Stimulated activated CD4-positive, alpha-beta T cell treated with anti-CD3 and anti-CD28 coated beads, Interleukin-15, amount 100 ng/mL, for 1 hour (primary cell): ENCODE results near the gene CLCNKB.
"Not testable (repeated sequence)": the region's sequence is repeated elsewhere in the genome, so short reads cannot be mapped to it uniquely, and the experiment has no call there.

Source experiments
- DNase-seq, 2 donors: peaks; one replicate each; pipeline ENCODE4 v3.0.0-alpha.2; 2020; ENCODE audit warnings: low read depth in 1 of 2, low spot score in 1 of 2

CLCNKB gene

DNA sequence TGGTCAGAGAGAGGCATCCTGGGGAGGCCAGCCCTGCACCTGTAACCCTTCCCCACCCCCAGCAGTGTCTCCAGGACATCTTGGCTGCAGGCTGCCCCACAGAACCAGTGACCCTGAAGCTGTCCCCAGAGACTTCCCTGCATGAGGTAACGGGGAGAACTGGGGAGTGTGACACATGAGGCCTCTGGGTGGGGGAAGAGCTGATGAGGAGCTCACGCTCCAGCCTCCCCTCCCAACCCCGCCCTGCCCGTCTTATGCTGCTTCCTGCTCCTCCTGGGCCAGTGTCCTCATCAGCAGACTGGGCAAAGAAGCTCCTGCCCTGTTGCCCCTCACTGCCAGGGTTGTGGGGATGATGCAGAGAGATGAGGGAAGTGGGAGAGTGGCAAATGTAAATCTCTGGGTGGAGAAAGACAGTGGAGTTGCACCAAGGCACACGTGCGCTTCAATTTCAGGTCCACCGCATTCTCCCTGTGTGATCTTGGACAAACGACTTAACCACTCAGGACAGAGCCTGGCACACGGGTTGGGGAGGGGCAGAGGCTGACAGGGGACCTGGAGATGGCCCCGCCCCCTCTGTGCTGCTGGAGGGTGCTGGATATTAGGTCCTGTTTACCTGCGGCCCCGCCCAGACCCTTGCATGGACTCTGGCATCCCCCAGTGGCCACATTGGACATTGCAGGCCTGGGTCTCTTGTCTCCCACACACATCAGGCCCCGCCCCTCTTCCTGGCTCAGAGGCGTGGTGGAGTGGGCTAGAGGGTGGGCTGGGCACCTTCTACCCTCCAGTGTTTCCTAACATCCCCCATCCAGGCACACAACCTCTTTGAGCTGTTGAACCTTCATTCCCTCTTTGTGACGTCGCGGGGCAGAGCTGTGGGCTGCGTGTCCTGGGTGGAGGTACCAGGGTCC lies 12.3 kb downstream of the CLCNKB start:
- peak; percentile 33 to 79 for DNase-seq

DNA sequence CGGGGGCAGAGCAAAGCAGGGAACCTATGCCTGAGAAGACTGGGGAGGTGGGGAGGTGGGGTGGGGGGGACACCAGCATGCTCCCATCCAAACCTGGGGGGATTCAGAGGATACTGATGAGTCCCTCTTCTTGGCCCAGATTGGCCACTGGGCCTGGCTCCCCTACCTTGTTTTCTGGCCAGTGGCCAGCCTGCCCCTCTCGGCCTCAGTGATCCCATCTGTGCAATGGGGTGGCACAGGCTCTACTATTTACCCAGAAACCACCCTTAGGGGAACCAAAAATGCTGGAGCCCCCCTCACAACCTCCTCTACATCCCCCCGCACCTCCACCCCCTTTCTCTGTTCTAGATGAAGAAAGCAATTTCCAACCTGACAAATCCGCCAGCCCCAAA lies 12.9 kb downstream of the CLCNKB start:
- DNase-seq: not testable (repeated sequence)

DNA sequence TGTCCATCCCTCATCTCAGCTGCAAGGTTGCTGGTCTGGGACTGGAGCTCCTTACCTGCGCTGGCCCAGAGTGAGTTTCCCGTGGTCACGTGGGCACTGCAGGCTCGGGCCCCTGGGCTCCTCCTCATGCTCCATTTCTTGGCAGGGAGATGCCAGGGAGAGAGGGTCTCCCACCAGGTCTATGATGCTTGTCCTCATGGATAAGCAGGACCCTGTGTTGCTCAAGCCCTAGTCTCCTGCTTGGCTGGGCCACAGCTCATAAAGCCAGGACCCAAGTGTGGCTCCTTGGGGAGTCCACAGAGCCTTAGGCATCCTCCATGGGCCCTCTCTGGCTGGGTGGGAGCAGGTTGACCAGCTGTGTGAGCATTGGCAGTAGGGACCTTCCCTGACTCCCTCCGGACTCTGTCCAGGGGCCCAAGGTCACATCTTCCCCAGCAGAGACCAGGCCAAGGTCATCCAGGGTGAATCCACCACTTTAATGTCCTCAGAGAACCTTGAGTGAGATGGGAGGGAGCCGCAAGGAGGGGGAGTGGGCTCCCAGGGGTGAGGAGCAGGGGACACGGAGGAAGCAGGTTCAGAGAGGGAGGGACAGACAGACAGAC lies 13.8 kb downstream of the CLCNKB start:
- not testable (repeated sequence) for DNase-seq

DNA sequence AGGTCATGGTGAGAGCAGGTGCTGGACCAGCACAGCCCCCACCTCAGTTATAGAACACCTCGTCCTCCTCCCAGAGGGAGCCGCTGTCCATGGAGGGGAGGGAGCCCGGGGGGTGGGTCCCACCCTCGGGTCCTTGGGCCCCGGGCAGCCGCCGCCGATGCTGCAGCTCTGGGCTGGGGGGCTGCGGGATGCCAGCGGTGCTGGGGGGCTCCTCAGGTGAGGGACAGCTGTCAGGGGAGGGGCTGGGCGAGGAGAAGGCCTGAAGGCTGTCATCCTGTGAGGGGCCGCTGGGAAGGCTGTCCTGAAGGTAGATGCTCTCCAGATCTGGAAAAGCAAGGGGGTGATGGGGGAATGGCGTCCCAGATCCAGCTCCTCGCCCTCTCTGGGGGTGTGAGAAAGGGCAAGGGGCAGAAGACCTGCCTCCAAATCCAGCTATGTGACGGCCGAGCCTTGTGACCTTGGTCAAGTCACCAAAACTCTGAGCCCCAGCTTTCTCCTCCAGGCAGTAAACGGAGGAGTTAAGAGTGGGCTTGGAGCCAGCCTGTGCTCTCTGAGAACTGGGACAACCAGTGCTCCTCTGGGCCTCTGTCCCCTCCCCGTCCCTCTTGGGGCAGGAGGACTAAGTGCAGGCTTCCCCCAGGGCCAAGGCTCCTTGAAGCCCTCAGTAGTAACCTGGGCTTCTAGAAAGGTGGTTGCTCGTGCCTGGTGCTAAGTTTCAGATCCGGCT lies 15.0 kb downstream of the CLCNKB start:
- not testable (repeated sequence) for DNase-seq

DNA sequence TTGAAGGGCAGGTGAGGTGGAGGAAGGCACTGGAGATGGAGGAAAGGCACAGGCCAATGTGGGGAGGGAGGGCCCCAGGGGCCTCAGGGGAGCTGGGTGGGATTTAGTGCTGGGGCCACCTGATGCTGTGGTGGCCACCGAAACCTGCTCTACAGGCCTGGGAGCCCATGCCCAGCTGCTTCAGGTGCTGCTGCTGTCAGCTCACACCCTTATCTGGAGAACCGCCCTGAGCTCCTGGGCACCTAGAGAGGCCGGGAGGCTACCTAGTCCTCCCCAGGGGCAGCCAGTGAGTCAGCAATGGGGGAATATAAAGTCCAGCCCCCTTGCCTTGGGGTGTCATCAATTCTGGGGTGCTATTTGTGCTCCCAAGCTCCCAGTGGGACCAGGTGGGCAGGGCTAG lies 17.7 kb downstream of the CLCNKB start:
- DNase-seq: no peak

DNA sequence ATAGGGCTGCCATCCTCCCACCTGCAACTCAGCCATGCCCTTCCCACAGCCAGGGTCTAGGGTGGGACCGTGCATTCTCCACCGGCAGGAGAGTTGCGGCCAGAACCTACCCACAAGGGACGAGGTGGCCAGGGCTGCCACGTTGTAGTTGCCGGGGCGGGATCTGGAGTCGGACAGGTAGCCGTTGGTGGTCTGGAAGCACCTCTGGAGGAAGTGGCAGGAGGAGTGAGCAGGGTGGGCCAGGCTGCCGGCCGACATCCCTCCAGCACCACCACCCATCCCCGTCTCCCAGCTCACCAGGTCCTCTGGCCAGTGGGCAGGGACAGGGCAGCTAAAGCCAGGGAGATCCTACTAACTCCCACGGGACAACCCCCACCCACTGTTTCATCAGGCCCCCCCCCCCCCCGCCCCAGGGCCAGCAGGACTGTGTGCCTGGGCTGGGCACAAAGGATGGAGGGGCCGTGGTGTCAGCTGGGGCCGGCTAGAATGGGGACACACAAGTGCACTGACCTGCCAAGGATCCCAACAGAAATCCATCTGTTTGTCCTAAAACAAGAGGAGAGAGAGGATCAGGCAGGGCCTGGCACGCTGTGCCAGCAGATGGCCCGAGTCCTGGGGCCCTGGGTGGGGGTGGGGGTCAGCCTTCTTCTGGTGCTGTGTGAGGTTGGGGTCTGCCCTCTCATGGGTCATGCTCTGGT lies 18.6 kb downstream of the CLCNKB start:
- not testable (repeated sequence) for DNase-seq

DNA sequence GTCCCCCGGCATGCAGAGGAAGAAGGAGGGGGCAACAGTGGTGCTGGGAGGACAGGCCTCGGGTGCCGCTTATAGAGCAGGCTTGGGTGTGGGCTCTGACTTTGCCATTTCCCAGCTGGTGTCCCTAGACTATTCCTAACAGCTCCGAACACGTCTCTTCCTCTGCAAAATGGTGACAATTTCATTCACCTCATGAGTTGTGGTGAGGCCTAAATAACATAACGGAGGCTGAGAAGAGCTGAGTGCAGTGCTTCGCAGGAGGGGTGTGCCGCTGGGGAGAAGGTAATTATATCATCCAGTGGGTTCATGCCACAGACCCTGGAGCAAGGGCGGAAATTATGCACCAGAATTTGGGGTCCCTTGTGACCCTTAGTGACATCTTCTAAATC lies 19.1 kb downstream of the CLCNKB start:
- DNase-seq: not testable (repeated sequence)

DNA sequence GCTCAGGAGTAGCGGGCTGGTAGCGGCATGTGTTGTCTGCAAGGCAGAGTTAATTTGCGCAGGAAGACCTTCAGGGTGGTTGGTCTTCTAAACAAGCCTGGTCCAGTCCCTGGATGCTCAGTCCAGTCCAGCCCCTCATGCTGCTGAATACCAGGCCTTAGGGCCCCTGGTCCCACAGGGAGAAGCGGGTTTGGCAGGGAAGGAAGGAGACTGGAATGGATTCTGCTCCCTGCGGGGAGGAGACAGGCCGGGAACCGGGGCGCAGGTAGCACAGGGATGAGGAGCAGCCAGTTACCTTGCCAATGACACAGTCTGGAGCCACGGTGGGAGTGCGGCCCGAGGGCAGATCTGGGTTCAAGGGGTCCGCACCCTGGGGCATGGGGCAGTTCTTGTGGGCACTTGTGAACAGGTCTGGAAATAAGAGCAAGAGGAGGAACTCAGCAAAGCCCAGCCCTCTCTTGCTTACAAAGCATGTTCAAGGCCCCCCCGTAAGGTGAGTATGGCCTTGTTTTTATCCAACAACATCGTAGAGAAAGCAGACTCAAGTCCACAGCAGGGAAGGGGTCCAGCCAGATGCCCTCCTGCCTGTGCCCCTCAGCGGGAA lies 19.7 kb downstream of the CLCNKB start:
- DNase-seq: no peak

DNA sequence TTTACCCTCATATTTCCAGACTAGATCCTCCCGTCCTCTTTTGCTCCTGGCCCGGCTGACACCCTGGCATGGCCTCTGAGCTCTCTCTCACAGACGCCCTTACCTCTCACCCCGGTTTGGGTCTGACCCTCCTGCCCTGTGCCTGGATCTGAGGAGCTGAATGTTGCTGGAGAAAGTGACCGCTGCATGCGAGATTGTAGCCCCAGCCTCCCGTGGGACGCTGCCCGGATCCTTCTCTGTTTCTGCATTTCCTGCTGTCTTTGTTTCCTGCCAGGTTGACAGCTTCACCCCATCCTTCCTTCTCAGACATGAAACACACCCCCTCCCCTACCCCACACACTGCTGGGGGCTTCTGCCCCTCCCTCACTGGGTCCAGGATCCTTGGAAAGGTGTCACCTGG lies 20.3 kb downstream of the CLCNKB start:
- no peak for DNase-seq

DNA sequence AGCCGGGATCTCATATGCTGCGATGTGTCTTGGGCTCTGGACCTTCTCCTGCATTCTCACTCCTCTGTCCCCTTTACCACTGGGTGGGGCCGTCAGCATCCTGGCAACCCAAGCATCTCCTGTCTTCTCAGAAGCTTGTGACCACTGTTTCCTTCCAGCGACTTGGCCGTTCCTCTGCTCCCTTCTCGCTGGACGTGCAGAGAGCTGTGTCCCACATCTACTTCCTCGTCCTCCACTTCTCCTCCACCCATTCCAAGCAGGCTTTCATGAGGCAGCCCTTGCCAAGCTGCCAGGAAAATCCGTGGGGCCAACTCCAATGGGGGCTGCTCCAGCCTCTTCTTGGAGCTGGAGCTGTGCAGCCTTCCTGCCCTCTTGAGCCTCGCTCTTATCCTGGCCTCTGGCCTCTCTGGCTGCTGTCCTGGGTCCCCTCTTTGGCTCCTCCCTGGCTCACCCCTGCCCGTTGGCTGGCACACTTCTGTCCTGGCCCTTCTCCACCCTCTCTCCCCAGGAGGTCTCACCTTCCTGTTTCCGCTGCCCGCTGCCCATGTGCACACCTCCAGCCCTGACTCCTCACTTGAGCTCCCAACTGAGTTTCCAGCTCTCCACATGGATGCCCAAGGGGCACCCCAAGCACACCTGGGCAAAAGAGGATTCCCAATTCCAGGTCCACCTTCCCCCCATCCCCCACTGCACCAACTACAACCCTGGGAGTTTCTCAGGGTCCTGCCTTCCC lies 21.1 kb downstream of the CLCNKB start:
- DNase-seq: no peak

DNA sequence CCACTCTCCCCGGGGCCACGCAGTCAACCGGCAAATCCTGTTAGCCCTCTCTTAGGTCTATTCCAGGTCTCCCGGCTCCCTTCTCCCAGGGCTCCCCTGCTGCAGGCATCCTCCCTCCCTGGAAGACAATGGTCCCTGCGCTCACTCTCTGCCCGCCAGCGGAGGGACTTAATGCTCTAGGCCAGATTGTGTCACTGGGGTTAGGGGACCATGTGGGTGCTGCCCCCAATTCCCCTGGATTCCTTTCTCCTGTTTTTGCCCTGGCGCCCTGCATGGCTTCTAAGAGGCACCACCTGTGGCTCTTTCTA lies 21.6 kb downstream of the CLCNKB start:
- DNase-seq: no peak

DNA sequence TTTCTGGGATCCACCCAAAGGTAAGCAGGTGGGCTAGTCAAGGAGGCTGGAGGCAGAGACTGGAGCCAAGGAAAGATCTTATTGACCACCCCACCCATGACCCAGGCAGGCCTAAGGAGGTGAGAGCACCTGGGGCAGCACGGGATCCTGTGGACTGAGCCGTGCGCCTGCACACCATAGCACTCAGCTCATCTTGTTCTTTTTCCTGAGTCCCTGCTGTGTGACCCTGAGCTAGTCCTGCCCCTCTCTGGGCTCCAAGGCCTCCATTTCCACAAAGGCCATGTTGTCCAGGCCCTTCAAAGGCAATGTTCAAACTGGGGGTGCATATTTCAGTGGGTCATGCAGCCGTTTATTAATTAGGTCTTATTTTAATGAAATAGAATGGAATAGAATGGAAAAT lies 22.7 kb downstream of the CLCNKB start:
- no peak for DNase-seq

DNA sequence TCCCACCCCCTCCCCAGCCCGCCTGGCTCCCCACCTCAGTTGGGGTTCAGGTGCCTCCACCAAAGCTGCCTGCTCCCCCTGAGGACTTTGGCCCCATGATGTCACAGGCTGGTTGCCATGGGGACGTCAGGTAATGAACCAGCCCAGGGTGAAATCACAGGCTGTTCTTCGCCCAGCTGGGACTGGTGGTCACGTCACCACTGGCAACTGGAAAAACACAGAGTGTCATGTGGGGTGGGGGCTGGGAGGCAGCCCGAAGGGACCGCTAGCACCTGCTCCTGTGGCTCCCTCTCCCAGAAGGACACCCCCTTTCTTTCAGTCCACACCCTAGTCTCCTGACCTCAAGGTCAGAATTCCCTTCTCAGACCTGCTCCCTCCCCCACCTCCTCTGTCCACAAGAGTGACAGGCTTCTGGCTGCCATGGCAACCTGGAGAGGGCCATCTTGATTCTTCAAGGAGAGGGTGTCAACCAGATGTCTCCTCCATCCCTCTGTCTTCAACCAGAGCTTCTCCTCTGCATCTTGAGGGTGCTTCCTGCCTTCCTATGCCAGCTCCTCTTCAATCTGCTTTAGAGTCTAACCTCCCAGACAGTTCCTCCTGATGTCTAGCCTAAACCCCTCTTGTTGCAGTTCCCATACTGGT lies 23.7 kb downstream of the CLCNKB start:
- DNase-seq: no peak

DNA sequence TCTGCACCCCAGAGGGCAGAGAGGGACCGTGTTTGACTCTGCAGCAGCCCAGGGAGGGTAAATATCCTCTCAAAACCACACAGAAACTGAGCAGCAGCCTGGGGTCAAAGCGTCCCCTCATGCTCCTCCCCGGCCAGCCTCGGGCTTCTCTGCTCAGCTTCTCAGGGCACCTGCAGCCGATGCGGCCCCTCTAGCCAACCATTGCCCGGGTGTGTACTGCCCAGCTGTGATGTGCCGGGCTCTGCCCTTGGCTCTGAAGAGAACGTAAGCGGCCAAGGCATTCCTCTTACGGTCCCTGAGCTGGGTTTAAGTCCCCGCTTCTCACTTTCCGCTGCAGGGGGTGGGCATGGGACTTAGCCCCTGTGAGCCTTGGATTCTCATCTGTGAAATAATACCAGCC lies 24.4 kb downstream of the CLCNKB start:
- DNase-seq: no peak

DNA sequence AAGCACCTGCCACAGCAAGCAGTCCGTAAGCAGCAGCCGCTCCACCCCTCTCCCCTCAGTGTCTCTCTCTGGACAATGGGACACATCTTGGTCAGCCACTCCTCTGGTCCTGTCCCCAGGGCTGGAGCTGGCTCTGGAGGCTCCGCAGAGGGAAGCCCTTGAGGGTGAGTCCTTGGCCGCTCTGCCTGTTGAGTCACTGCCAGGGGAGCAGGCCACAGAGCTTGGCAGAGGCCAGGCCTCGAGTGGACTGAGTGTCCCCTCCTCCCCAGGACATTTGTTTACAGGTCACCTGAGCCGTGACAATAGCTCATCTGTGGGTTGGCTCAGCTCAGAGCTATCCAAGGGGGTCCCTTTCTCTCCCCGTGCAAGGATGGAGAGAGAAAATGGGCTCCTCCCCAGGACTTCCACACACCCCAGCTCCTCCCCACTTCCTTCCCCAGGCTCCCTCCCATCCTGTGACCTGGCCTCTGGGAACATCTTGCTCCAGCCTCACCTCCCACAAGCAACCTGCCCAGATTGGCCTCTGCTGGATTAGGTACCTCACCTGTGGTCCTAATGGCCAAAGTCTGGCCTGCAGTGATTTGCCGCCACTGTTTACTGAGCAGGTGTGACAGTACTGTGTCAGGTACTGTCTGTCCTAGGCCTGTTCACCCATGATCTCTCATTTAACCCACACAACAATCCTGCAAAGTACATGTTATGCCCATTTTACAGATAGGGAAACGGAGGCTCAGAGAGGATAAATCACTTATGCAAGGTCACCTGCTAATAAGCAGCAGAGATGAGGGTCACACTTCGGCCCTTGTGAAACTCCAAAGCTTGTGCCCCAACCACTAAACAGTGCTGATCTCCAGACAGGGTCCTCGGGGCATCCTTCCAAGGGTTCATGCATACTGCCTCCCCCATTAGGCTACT lies 25.0 kb downstream of the CLCNKB start:
- no peak for DNase-seq

DNA sequence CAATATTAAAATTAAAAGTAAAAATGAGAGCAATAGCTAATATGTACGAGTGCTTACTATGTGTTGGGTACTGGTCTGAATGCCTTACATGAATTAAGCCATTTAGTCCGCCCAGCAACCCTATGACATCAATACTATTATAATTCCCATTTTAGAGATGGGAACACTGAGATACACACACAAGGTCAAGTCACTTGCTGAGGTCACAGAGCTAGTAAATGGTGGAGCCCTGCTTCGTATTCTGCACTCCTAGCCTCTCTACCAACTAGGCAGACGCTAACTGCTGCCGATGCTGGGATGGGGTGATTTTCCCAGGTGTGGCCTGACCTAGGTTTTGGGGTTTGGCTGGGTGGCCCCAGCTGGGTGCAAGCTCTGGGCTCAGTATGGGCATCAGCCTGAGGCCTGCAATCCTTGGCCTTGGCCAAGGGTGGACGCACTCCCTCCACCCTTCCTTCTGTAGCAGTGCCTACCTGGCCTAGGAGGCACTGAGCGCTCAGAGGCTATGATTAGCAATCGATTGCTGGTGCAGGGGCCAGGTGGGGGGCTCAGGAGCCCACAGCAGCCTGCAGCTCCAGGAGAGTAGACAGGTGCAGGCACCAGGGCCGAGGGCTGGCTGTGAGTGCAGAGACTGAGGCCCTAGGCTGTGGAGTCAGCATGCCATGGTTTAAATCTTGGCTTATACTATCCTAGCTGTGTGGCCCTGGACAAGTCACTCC lies 27.2 kb downstream of the CLCNKB start:
- DNase-seq: no peak

DNA sequence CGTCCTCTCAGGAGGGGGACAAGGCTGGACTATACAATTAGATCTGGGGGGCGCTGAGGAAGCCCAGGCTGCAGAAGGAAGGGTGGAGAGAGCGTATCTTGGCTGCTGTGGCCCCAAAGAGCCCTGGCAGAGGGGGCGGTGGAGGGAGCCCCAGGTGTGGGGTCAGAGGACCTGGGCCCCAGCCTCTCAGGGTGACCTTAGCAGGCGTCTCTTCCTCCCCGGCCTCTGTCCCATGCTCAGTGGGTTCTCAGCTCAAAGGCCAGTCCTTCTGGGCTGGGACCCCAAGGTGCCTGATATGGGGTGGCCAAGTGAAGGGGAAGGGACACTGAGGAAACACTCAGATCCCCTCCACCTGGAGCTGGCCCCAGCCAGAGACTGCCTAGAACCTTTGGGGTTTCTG lies 28.0 kb downstream of the CLCNKB start:
- no peak for DNase-seq

DNA sequence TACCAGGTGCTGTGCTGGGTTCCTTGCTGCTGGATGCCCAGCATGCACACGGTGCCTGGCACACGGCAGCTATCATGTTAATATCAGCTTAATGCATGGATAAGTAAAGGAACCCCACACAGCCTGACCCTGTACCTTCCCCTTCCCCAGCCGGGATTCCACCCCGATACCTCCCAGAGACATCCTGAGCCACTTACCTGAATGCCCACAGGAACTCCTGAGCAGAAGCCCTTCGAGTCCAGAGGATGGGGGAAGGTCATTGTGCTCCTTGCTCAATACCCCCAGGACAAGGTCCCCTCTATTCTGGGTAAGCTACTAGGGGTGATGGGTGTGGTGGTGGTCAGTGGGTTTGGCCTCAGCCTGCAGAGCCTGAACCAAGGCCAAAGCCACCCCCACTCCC lies 28.5 kb downstream of the CLCNKB start:
- DNase-seq: no peak
